ENCODE data around the gene MISP. TPM values are rescaled to one million over a fixed set of nuclear protein-coding genes. Genes with fewer than 3 reads are reported as not detected.

MISP gene
- total and polyA plus RNA-seq, 2 experiments from 2014 or later: 0.27 to 0.28 TPM

- Histone ChIP-seq H3F3A (replicated peaks; ENCODE audit: low read depth) (peaks cover 22% of the 10 kb centered on the region; the same call in 1 of the 2 replicates), H3K79me2 (replicated peaks; ENCODE audit: insufficient read depth) (peaks cover 14% of the 10 kb centered on the region), H3K9me2 (ENCODE audit: insufficient read depth) (no peaks in the 10 kb centered on the region), H3K4me1 (ENCODE audit: insufficient read depth) (peaks cover 27% of the 10 kb centered on the region), H3K27ac (ENCODE audit: low read depth) (no peak overlapping the region), H3K4me2 (no peak overlapping the region), H3K27me3 (ENCODE audit: insufficient read depth) (no peaks in the 10 kb centered on the region), H3K4me3 (no peak overlapping the region), H4K20me1 (replicated peaks; ENCODE audit: insufficient read depth) (no peaks in the 10 kb centered on the region), H3K36me3 (ENCODE audit: insufficient read depth) (no peaks in the 10 kb centered on the region), H2AFZ (no peak overlapping the region)
- Mint-ChIP-seq H3K4me3 (no peak overlapping the region), H3K27ac (no peak overlapping the region; the same call in 1 of the 2 replicates), H3K36me3 (ENCODE audit: low read depth) (no peaks in the 10 kb centered on the region), H3K4me1 (peaks cover 20% of the 10 kb centered on the region), H3K27me3 (ENCODE audit: insufficient read depth, low read depth, poor library complexity) (peaks cover 11% of the 10 kb centered on the region), H3K9me3 (no peaks in the 10 kb centered on the region)
- DNase-seq (ENCODE audit: low spot score) (peak; percentile 49), ATAC-seq (no peak)
- TF ChIP-seq NANOG (IDR thresholded peaks at IDR 0.05; ENCODE audit: borderline replicate concordance) (no peak), STAT1 (IDR thresholded peaks at IDR 0.05; ENCODE audit: unreplicated experiment) (no peak), REST (IDR thresholded peaks at IDR 0.05; ENCODE audit: unreplicated experiment) (no peak), JUNB (IDR thresholded peaks at IDR 0.05; ENCODE audit: unreplicated experiment) (no peak), ZNF331 (CRISPR knock-in tag; IDR thresholded peaks at IDR 0.05; ENCODE audit: low read depth) (no peak), EZH2phosphoT487 (IDR thresholded peaks at IDR 0.05; ENCODE audit: unreplicated experiment) (no peak), EZH2 (IDR thresholded peaks at IDR 0.05; ENCODE audit: low read depth, unreplicated experiment) (no peak), CREB1 (CRISPR knock-in tag; IDR thresholded peaks at IDR 0.05; ENCODE audit: low read depth) (no peak), ZNF114 (CRISPR knock-in tag; IDR thresholded peaks at IDR 0.05) (no peak), POLR2AphosphoS5 (IDR thresholded peaks at IDR 0.05; ENCODE audit: low read depth) (no peak)
- TF ChIP-seq, protein P1, sequence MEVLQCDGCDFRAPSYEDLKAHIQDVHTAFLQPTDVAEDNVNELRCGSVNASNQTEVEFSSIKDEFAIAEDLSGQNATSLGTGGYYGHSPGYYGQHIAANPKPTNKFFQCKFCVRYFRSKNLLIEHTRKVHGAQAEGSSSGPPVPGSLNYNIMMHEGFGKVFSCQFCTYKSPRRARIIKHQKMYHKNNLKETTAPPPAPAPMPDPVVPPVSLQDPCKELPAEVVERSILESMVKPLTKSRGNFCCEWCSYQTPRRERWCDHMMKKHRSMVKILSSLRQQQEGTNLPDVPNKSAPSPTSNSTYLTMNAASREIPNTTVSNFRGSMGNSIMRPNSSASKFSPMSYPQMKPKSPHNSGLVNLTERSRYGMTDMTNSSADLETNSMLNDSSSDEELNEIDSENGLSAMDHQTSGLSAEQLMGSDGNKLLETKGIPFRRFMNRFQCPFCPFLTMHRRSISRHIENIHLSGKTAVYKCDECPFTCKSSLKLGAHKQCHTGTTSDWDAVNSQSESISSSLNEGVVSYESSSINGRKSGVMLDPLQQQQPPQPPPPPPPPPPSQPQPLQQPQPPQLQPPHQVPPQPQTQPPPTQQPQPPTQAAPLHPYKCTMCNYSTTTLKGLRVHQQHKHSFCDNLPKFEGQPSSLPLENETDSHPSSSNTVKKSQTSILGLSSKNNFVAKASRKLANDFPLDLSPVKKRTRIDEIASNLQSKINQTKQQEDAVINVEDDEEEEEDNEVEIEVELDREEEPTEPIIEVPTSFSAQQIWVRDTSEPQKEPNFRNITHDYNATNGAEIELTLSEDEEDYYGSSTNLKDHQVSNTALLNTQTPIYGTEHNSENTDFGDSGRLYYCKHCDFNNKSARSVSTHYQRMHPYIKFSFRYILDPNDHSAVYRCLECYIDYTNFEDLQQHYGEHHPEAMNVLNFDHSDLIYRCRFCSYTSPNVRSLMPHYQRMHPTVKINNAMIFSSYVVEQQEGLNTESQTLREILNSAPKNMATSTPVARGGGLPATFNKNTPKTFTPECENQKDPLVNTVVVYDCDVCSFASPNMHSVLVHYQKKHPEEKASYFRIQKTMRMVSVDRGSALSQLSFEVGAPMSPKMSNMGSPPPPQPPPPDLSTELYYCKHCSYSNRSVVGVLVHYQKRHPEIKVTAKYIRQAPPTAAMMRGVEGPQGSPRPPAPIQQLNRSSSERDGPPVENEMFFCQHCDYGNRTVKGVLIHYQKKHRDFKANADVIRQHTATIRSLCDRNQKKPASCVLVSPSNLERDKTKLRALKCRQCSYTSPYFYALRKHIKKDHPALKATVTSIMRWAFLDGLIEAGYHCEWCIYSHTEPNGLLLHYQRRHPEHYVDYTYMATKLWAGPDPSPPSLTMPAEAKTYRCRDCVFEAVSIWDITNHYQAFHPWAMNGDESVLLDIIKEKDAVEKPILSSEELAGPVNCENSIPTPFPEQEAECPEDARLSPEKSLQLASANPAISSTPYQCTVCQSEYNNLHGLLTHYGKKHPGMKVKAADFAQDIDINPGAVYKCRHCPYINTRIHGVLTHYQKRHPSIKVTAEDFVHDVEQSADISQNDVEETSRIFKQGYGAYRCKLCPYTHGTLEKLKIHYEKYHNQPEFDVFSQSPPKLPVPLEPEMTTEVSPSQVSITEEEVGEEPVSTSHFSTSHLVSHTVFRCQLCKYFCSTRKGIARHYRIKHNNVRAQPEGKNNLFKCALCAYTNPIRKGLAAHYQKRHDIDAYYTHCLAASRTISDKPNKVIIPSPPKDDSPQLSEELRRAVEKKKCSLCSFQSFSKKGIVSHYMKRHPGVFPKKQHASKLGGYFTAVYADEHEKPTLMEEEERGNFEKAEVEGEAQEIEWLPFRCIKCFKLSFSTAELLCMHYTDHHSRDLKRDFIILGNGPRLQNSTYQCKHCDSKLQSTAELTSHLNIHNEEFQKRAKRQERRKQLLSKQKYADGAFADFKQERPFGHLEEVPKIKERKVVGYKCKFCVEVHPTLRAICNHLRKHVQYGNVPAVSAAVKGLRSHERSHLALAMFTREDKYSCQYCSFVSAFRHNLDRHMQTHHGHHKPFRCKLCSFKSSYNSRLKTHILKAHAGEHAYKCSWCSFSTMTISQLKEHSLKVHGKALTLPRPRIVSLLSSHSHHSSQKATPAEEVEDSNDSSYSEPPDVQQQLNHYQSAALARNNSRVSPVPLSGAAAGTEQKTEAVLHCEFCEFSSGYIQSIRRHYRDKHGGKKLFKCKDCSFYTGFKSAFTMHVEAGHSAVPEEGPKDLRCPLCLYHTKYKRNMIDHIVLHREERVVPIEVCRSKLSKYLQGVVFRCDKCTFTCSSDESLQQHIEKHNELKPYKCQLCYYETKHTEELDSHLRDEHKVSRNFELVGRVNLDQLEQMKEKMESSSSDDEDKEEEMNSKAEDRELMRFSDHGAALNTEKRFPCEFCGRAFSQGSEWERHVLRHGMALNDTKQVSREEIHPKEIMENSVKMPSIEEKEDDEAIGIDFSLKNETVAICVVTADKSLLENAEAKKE (CRISPR knock-in tag; IDR thresholded peaks at IDR 0.05): no peak
- TF ChIP-seq, protein P2, sequence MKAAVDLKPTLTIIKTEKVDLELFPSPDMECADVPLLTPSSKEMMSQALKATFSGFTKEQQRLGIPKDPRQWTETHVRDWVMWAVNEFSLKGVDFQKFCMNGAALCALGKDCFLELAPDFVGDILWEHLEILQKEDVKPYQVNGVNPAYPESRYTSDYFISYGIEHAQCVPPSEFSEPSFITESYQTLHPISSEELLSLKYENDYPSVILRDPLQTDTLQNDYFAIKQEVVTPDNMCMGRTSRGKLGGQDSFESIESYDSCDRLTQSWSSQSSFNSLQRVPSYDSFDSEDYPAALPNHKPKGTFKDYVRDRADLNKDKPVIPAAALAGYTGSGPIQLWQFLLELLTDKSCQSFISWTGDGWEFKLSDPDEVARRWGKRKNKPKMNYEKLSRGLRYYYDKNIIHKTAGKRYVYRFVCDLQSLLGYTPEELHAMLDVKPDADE (IDR thresholded peaks at IDR 0.05): no peak
- TF ChIP-seq, protein P3, sequence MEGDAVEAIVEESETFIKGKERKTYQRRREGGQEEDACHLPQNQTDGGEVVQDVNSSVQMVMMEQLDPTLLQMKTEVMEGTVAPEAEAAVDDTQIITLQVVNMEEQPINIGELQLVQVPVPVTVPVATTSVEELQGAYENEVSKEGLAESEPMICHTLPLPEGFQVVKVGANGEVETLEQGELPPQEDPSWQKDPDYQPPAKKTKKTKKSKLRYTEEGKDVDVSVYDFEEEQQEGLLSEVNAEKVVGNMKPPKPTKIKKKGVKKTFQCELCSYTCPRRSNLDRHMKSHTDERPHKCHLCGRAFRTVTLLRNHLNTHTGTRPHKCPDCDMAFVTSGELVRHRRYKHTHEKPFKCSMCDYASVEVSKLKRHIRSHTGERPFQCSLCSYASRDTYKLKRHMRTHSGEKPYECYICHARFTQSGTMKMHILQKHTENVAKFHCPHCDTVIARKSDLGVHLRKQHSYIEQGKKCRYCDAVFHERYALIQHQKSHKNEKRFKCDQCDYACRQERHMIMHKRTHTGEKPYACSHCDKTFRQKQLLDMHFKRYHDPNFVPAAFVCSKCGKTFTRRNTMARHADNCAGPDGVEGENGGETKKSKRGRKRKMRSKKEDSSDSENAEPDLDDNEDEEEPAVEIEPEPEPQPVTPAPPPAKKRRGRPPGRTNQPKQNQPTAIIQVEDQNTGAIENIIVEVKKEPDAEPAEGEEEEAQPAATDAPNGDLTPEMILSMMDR (conservative IDR thresholded peaks at IDR 0.05; ENCODE audit: low read depth in 2 of 2): no peak
These were observed 28.2 kb downstream of the MISP start for GRCh38 chr19:778910-779653.
